Cortex of kidney (tissue), 1 donor: ENCODE data around the gene PAGR1.
"Not testable (repeated sequence)": the region's sequence is repeated elsewhere in the genome, so short reads cannot be mapped to it uniquely, and the experiment has no call there.

ENCODE experiments used
- DNase-seq: peaks from one replicate; lab custom pipeline; 2025; lab: John Stamatoyannopoulos, UW

PAGR1 gene

GRCh38 chr16:29815793-29816693, at the start of gene PAGR1:
PAGR1 (plus strand) TSS chr16:29816152; CDS start chr16:29816526, 374 bp downstream.
- DNase-seq, result peak; percentile 98

DNA sequence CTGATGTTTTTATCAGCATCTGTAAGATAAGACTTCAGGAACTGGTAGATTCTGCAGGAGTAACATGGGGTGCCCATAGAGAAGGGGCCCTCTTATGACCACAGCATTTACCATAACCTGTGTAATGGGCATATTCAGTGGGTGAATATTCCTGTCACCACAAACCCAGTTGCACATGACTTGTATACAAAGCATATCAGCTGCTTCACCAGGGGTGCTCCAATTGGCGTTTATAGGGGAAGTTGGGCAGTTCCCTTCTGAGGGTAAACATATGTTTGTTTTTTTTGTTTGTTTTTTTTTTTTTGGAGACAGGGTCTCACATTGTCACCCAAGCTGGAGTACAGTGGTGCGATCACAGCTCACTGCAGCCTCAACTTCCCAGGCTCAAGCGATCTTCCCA, 49.4 kb upstream of the PAGR1 start:
- DNase-seq, result no peak

- DNase-seq, result no peak
Observed at GRCh38 chr16:29767062-29767461, 48.9 kb upstream of the PAGR1 start.

DNA sequence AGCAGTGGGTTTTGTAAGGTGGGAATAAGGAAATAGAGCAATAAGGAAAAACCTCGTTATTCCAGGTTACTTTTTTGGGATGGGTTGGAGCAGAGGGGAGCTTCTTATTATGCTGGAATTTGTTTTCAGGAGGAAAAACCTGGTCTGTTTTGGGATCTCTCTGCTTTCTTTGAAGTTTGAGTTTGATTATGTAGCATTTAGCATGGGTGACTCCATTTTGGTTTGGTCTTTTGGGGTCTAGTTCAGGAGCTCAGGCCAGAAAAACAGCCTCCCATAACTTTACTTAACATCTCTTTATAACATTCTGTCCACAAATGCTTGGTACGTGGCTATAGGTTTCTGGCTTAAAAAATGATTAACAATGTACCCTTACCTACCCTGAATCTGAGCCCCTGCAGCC, 46.4 kb upstream of the PAGR1 start:
- DNase-seq, result no peak

- no peak for DNase-seq
Observed at GRCh38 chr16:29770250-29770929, 45.6 kb upstream of the PAGR1 start.

DNA sequence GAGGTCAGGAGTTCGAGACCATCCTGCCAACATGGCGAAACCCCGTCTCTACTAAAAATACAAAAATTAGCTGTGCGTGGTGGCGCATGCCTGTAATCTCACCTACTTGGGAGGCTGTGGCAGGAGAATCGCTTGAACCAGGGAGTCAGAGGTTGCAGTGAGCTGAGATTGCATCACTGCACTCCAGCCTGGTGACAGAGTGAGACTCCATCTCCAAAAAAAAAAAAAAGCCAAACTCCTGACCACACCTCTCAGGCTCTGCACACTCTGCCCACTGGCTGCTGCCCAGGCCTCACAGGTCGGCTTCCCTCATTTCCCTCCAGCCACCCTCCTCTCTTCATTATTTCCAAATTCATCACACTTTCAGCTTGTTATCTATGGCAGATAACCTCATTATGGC, 43.6 kb upstream of the PAGR1 start:
- not testable (repeated sequence) for DNase-seq

DNA sequence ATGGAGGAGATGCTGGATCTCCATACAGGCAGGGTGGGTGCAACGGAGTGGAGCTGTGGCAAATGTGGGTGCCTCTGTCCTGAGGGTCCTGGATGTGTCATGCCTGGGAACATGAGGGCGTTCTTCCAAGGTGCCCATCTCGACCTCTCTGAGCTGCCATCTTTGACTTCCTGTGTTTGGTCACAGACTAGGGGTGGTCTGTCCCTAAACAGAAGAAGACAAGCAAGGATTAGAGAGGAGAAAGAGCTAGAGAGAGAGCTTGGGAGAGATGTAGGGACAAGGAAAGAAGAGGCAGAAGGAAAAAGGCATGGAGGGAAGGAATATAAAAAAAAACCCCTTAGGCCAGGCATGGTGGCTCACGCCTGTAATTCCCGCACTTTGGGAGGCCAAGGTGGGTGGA, 41.2 kb upstream of the PAGR1 start:
- DNase-seq, result no peak

- no peak for DNase-seq
Observed at GRCh38 chr16:29775742-29776408, 40.1 kb upstream of the PAGR1 start.

- DNase-seq, result no peak
Observed at GRCh38 chr16:29777576-29778350, 38.2 kb upstream of the PAGR1 start, which contains the start of gene ZG16. ZG16 (plus strand) TSS chr16:29778256; CDS start chr16:29779267, 1,011 bp downstream.

DNA sequence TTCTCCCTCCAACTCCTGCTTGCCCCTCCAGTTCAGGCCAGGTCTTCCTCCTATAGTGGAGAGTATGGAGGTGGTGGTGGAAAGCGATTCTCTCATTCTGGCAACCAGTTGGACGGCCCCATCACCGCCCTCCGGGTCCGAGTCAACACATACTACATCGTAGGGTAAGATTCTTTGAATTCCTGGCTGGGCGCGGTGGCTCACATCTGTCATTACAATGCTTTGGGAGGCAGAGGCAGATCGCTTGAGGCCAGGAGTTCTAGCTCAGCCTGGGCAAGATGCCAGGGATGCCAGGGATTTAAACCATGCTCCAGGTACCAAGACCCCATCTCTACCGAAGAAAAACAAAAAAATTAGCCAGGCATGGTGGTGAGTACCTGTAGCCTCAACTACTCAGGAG, 36.5 kb upstream of the PAGR1 start:
- DNase-seq, result no peak

DNA sequence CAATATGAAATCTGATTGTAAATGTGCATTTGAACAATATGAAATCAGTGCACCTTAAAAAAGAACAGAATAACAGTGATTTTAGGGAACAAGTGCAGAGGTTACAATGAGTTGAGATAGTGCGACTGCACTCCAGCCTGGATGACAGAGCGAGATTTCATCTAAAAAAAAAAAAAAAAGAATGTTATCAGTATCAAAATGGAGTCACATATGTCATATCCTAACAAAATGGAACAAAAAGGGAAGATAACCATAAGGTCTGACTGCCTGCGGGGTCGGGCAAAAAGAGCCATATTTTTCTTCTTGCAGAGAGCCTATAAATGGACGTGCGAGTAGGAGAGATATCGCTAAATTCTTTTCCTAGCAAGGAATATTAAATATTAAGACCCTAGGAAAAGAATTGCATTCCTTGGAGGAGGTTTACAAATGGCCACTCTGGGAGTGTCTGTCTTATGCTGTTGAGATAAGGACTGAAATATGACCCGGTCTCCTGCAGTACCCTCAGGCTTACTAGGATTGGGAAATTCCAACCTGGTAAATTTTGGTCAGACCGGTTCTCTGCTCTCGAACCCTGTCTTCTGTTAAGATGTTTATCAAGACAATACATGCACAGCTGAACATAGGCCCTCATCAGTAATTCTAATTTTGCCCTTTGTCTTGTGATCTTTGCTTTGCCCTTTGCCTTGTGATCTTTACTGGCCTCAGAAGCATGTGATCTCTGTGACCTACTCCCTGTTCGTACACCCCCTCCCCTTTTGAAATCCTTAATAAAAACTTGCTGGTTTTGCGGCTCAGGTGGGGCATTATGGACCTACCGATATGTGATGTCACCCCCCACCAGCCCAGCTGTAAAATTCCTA, 32.6 kb upstream of the PAGR1 start:
- DNase-seq, result not testable (repeated sequence)

DNA sequence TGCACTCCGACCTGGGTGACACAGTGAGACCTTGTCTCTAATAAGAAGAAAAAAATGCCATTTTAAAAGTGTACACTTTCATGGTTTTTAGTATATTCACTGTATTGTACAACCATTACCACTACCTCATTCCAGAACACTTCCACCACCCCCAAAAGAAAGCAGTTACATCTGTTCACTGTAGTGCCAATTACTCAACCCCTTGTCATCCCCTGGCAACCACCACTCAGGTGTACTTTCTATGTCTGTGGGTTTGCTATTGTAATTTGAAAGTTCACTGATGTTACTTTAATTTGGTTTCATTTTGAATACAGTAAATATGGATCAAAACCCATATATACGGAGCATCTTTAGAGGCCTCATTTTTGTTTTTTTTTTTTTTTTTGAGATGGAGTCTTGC, 31.8 kb upstream of the PAGR1 start:
- DNase-seq, result no peak

GRCh38 chr16:29784901-29785500, 31.0 kb upstream of the PAGR1 start:
- DNase-seq, result no peak

DNA sequence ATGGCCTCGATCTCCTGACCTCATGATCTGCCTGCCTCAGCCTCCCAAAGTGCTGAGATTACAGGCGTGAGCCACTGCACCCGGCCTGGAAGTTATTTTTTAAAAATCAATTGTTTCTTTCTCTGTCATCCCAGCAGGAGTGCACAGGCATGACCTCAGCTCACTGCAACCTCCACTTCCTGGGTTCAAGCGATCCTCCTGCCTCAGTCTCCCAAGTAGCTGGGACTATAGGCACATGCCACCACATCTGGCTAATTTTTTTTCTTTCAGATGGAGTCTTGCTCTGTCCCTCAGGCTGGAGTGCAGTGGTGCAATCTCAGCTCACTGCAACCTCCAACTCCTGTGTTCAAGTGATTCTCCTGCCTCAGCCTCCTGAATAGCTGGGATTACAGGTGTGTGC, 28.8 kb upstream of the PAGR1 start:
- not testable (repeated sequence) for DNase-seq

GRCh38 chr16:29789775-29790182, 26.2 kb upstream of the PAGR1 start:
- DNase-seq, result no peak

GRCh38 chr16:29790183-29790948, 25.6 kb upstream of the PAGR1 start, which contains the start of gene KIF22:
KIF22 (plus strand) TSS chr16:29790751; CDS start chr16:29790760, 9 bp downstream.
- DNase-seq, result peak; percentile 48

DNA sequence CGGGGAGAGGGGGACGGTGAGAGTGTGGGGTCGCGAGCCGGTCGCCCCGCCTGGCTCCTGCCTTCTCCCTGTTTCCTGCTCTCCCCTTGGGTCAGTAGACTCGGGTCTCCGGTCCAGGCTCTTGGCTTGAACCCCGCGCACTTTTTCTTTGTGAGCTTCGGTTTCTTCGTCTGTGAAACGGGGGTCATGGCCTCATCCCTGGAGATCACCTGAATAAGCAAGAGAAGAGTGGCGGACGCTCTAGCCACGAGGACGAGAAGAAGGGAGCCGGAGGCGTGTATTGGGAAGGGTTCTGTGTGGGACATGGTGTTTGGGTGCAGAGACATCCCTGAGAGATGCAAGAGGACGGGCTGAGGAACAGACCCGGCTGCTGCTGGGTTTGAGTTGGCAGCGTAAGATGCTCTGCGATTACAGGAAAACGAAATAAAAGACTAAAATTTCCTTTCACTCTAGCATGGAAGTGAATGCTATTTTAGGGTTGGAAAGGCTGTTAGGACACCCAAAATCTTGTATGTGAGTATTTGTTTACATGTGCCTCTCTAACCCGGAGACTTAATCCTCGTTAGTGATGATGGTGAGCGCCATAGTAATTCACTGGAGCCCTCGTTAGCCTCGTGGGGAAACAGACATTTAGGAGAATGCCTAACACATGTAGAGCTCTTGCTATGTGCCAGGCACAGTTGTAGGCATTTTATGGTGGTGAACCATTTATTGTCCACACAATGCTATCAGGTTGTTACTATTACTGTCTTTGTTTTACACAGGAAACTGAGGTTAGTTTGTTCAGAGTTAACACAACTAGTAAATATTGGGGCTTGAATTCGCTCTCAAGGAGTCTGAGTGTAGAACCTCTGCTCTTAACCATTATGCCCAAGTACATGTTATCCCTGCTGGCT, 24.8 kb upstream of the PAGR1 start:
- DNase-seq, result no peak
